ENCODE data around the gene SLC17A5.

SLC17A5 gene

DNA sequence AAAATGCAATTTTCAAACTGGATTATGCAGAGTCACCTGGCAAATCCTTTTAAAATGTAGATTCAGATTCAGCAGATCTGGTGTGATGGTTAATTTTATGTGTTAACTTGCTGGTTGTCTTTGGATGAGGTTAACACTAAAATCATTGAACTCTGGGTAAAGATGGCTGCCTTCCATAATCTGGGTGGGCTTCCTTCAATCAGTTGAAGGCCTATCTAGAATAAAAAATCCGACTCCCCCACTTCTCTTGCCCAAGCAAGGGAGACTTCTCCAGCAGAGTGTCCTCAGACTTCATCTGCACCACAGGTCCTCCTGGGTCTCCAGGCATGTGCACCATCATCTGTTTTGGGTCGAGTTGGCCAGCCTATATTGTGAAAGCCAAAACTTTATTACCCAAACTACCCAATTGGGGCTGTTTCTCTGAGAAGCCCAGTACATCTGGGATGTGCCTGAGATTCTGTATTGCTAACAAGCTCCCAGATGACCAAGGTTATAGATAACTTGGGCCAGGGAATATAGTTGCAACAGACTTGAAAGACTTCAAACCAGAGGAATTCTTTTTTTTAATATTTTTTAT lies 1.6 kb upstream of the SLC17A5 start:
- no peaks in the 10 kb centered on the region for H3K9me3 ChIP-seq
- H3K36me3 ChIP-seq, result no peaks in the 10 kb centered on the region
- no peak overlapping the region for H3K4me3 ChIP-seq (ENCODE audit: low read depth, low read length)
- no peaks in the 10 kb centered on the region for H3K4me1 ChIP-seq
- DNase-seq, result no peak
- TF ChIP-seq, protein P1, sequence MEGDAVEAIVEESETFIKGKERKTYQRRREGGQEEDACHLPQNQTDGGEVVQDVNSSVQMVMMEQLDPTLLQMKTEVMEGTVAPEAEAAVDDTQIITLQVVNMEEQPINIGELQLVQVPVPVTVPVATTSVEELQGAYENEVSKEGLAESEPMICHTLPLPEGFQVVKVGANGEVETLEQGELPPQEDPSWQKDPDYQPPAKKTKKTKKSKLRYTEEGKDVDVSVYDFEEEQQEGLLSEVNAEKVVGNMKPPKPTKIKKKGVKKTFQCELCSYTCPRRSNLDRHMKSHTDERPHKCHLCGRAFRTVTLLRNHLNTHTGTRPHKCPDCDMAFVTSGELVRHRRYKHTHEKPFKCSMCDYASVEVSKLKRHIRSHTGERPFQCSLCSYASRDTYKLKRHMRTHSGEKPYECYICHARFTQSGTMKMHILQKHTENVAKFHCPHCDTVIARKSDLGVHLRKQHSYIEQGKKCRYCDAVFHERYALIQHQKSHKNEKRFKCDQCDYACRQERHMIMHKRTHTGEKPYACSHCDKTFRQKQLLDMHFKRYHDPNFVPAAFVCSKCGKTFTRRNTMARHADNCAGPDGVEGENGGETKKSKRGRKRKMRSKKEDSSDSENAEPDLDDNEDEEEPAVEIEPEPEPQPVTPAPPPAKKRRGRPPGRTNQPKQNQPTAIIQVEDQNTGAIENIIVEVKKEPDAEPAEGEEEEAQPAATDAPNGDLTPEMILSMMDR (IDR thresholded peaks at IDR 0.05; ENCODE audit: low read depth, low read length), result no peak
- no peaks in the 10 kb centered on the region for H3K27me3 ChIP-seq

DNA sequence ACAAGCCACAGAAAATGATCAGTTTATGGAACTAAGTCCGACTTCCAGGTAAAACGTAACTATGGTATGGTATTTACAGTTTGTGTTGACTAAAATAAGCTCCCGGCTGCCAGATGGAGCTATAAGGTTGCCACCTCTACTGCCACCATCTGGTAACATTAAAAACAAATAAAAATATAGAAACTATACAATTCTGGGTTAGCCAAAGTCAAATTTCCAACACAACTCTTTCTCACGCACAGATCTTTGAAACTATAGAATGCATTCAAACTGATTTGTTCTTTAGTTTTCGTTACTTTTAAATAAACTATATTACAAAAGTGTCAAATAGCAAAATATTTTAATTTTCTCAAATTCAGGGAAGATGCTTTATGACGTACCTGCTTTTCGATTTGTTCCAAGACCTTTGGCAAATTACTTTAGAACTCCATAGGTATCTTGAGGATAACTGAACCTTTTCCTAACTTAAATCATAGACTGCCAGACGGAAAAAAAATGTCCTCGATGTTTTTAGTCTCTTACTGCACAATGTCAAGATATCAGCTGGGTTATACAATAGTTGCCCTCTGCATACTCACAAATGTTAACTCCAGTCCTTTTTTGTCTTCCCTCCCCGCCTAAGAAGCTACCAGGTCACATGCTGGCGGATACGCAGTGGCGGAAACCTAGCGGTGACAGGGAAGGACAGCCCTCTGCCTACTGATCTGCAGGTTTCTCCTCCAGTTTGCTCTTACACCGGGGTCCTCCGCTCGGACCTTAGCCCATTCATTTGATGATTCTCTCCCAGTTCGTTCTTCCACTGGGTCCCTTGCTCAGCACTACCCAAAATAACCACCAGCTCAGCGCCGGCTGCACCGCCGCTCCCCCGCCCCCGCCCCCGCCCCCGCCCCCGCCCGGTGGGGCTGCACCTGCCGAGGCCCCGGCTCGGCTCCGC lies 888 bp downstream of the SLC17A5 start:
- H3K4me3 ChIP-seq (ENCODE audit: low read depth, low read length), result peak overlapping the region; percentile 85
- H3K27me3 ChIP-seq, result no peaks in the 10 kb centered on the region
- no peaks in the 10 kb centered on the region for H3K4me1 ChIP-seq
- no peaks in the 10 kb centered on the region for H3K36me3 ChIP-seq
- TF ChIP-seq, protein P1 (IDR thresholded peaks at IDR 0.05; ENCODE audit: low read depth, low read length), result peak; percentile 44
- no peaks in the 10 kb centered on the region for H3K9me3 ChIP-seq
- peak; percentile 70 for DNase-seq

DNA sequence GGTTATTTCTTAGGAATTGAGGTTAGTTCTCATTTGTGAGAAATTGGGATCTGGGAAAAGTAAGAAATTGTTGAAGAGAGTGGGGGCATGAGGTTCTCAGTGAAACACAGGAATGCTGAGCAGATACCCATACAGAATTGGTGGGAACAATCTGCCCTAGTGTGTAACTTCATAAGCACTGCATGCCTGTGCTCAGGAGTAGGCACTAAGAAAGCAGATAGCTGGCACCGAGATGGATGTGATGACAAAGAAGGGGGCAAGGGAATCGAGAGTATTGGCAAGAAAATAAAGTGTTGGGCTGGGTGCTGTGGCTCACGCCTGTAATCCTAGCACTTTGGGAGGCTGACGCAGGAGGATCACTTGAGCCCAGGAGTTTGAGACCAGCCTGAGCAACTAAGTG lies 4.0 kb downstream of the SLC17A5 start:
- DNase-seq, result no peak
- TF ChIP-seq, protein P1 (IDR thresholded peaks at IDR 0.05; ENCODE audit: low read depth, low read length), result no peak
- Histone ChIP-seq H3K4me1 (no peaks in the 10 kb centered on the region), H3K4me3 (ENCODE audit: low read depth, low read length) (no peak overlapping the region), H3K27me3 (no peaks in the 10 kb centered on the region), H3K36me3 (no peaks in the 10 kb centered on the region), H3K9me3 (no peaks in the 10 kb centered on the region)

DNA sequence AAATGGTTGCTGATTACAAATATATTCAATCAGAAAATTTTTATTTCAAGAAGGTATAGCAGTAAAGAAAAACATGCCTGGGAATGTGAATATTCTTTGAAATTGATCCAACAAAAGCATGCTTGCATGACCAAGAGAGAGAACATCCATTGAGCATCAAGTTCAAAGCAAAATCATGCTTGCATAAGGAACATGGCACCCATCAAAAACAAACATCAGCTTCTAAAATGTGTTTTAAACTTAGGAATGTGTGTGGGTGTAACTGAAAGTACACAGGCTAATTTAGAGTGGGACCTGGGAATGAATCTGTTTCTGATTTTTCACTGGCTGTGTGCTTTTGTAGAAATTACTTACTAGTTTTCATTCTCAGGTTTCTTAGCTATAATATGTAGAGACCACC lies 5.6 kb downstream of the SLC17A5 start:
- Histone ChIP-seq H3K4me3 (ENCODE audit: low read depth, low read length) (no peak overlapping the region), H3K9me3 (no peaks in the 10 kb centered on the region), H3K36me3 (no peaks in the 10 kb centered on the region), H3K27me3 (no peaks in the 10 kb centered on the region), H3K4me1 (no peaks in the 10 kb centered on the region)
- TF ChIP-seq, protein P1 (IDR thresholded peaks at IDR 0.05; ENCODE audit: low read depth, low read length), result no peak
- no peak for DNase-seq

DNA sequence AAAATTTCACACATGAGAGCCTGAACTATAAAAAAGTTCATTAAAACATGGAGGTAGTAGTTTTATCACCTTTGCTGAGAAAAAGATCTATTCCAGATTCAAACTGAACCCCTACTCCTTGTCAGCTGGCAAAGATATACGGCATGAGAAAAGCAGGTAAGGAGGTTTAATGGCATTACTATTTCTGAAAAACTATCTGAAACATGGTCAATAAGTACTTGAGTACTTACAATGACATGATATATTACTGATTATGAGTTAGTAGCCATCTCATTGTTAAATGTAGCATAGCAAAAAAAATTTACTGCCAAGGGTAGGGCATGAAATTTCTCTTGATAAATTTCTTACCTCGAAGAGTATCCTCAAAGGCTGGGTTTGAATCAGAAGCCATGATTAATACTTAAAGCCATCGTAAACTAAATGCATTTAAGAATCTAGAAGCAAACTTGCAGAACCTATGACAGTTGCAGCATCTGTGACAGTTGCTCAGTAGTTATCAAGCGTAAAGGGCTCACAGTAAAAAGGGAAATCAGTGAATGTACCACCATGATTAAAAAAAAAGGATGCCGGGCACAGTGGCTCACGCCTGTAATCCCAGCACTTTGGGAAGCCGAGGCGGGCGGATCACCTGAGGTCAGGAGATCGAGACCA lies 8.7 kb downstream of the SLC17A5 start:
- DNase-seq, result no peak
- H3K9me3 ChIP-seq, result no peaks in the 10 kb centered on the region
- no peaks in the 10 kb centered on the region for H3K27me3 ChIP-seq
- TF ChIP-seq, protein P1 (IDR thresholded peaks at IDR 0.05; ENCODE audit: low read depth, low read length), result no peak
- peak overlapping the region; percentile 66 for H3K4me3 ChIP-seq (ENCODE audit: low read depth, low read length)
- H3K36me3 ChIP-seq, result no peaks in the 10 kb centered on the region
- no peaks in the 10 kb centered on the region; the same call in 1 of the 2 replicates for H3K4me1 ChIP-seq
